Mammary epithelial cell (primary cell): ENCODE measurements around the gene HYAL1.

Source experiments
- EZH2 ChIP-seq: IDR thresholded peaks from 2 replicates; pipeline ENCODE4 v1.6.1; 2012; ENCODE audit warnings: low read length, inconsistent platforms, borderline replicate concordance
- TF ChIP-seq, protein P1 (sequence below), 2 donors: IDR thresholded peaks in 1 of 2; conservative IDR thresholded peaks in 1 of 2; 2 replicates each; pipeline ENCODE4 v1.5.1; 2011 to 2012; ENCODE audit warnings: inconsistent platforms in 2 of 2, low read length in 2 of 2, mild to moderate bottlenecking in 2 of 2, control low read depth in 1 of 2, low read depth in 1 of 2; ENCODE audit not compliant: insufficient read depth in 1 of 2; ENCODE audit errors: extremely low read depth in 1 of 2

DNA sequence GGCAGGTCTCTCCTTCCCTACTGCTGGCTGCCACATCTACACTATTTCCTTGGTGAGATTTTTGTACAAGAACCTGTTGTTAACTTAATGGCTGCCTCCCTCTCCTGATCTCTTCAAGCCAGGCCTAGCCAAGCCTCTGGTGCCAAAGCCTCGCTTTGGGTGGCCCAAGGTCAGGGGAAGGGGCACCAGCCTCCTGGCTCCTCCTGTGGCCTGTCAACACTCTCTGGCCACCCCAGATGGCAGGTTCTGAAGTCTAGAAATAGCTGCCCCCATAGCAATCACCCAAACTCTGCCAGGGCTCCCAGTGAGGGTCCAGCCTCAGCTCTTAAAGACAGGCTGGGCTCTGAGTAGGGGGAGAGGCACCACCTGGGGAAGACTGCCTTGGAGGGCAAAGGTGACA is 16.1 kb downstream of the HYAL1 start:
- TF ChIP-seq, protein P1, sequence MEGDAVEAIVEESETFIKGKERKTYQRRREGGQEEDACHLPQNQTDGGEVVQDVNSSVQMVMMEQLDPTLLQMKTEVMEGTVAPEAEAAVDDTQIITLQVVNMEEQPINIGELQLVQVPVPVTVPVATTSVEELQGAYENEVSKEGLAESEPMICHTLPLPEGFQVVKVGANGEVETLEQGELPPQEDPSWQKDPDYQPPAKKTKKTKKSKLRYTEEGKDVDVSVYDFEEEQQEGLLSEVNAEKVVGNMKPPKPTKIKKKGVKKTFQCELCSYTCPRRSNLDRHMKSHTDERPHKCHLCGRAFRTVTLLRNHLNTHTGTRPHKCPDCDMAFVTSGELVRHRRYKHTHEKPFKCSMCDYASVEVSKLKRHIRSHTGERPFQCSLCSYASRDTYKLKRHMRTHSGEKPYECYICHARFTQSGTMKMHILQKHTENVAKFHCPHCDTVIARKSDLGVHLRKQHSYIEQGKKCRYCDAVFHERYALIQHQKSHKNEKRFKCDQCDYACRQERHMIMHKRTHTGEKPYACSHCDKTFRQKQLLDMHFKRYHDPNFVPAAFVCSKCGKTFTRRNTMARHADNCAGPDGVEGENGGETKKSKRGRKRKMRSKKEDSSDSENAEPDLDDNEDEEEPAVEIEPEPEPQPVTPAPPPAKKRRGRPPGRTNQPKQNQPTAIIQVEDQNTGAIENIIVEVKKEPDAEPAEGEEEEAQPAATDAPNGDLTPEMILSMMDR (conservative IDR thresholded peaks at IDR 0.05 in 1 of 2, IDR thresholded peaks at IDR 0.05 in 1 of 2; ENCODE audit: extremely low read depth in 1 of 2, insufficient read depth in 1 of 2, low read depth in 1 of 2, low read length in 2 of 2), result no peak
- TF ChIP-seq EZH2, result no peak
